Activated T-cell treated with anti-CD3 and anti-CD28 coated beads, Interleukin-2, amount 50 U/mL, for 48 hours (primary cell): ENCODE results near the gene FBLN2.

Experiments
- DNase-seq, 2 experiments: peaks; one replicate each; pipeline ENCODE4 v3.0.0-alpha.2; 2020

Gene FBLN2

DNA sequence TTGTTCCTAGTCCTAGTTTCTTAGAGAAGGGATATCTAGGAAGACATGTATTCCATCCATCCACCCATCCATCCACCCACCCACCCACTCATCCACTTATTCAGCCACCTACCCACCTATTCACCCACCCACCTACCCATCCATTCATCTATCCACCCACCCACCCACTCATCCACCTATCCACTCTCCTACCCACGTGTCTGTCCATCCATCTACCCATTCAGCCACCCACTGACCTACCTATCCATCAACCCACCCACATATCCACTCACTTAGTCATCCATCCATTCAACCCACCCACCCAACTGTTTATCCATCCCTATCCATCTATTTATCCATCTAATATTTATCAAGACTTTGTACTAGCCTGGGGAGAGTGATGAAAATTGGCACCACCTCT lies 120.5 kb downstream of the FBLN2 start:
- DNase-seq, result no peak

DNA sequence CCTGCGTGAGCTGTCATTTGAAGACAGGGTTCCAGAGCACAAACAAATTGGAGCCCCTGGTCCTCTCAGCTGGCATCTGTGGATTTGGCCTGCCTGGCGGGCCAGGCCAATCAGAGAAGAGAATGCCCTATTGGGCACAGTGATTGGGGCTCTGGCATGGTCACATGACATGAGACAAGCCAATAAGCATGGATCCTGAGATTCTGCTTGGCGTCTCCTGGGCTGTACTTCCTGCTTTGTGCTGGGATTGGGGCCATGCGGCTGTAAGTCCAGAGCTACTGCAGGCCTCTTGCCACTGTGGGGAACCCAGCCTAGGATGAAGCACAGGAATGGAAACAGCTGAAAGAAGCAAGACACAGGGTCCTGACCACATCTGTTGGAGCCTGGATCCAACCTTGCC lies 121.4 kb downstream of the FBLN2 start:
- no peak for DNase-seq

DNA sequence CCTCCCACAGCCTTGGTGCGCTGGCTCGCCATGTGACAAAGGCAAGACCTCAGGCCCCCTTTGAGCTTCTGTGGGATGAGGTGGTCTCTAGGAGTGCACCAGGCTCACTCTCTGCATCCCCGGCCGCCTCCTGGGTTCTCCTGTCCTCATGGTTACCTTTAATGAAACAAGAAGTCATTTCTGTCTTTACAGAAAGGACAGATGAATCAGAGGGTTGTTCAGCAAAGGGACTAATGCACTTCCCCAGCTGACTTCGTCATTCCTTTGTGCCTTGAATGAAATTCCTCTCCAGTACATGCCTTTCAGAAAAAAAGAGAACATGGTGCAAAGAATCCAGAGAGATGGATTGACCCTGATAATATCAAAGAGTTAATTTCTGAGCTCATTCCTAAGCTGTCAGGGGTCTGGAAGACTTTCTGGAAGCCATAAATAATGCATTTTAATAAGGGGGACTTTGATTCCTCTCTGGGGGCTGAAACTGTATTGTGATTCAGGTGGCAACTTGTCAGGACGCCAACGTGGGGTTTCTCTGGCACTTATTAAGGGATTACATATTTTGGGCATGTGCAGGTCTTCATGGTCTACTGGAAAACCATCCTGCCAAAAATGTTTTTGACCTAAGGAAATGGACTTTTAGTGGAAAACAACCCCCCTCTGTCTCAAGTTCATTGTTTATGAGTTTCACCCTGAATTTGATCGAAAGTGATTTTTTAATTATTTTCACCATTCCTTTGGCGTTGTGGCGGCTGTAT lies 122.7 kb downstream of the FBLN2 start:
- DNase-seq, result no peak

DNA sequence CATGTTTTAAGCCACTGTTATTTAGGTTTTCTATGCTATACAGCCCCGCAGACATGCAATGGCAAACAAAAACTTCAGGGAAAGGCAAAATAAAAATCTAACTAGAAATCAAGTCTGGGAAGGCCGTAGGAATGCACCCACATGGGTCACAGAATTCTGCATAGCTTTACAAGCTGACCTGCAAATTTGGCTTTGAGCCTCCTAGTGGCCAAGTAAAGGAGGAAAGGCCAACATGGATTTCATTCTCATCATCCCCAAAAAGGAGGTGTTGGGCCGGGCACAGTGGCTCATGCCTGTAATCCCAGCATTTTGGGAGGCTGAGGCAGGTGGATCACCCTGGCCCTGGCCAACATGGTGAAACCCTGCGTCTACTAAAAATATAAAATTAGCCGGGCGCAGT lies 124.3 kb downstream of the FBLN2 start:
- no peak for DNase-seq

DNA sequence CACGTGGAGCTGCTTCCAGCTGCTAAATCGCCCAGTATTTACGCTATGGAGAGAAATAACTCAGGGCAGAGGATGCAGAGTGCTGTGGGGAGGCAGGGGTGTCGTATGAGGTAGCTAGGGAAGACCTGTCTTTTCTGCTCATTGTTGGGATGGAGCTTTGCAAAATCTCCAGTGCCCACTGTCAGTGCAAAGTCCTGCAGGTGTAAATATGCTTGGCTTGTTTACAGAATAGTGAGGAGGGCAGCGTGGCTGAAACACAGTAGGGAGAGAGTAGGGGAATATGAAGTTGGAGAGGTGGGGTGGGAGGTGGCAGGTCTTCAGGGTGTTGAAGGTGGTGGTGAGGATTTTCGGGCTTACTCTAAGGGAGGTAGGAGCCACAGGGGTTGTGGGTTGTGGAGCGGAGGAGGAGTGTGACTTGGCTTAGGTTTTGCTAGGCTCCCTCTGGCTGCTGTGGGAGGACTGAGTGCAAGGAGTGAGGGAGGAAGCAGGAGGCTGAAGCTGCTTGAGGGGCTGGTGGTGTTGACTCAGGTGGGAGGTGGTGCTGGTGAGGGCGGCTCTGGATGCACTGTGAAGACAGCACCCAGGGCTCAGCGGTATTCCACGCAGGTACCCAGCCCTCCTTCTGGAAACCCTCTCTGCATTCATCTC lies 125.7 kb downstream of the FBLN2 start:
- DNase-seq, result no peak

DNA sequence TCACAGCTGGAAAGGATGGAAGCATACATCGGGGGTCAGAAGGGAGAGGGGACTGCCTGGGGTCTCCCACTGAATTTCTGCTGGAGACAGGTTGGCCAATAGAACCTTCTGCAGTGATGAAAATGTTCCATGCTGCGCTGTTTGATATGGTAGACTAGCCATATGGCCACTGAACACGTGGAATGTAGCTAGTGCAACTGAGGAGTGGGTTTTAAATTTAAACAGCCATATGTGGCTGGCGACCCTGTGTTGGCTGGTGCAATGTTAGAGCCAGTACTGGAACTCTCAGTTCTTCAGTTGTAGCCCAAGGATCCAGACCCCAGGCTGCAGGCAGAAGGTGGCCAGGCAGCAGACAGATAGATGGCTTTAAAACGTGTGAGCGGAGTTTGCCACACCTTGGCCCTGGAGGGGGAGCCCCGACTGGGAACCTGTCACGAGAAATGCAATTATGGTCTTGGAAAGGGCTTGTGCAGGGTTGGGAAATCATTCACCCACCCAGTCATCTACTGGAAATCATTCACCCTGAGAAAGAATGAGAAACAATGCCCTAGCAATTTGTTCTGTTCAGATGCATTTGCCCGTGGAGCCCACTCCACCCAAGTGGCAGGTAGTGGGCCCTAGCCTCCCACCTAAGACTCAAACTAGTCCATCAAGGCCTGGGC lies 127.6 kb downstream of the FBLN2 start:
- no peak for DNase-seq

DNA sequence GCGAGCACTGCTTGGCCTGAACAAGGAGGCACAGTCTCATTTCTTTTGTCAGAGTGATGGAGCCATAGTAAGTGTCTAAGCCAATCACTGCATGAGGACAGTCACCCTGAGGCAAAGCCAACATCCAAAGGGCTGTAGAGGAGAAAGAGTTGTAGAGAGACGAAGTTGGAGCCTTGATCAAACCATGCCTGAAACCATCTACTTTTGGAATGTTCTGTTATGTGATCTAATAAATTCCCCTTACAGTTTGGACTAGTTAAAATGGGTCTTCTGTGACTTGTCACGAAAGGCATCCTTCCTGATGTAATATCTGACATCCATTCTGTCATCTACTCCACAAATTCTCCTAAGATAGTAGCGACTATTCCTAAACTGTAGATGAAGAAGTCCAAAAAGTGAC lies 128.3 kb downstream of the FBLN2 start:
- no peak for DNase-seq

DNA sequence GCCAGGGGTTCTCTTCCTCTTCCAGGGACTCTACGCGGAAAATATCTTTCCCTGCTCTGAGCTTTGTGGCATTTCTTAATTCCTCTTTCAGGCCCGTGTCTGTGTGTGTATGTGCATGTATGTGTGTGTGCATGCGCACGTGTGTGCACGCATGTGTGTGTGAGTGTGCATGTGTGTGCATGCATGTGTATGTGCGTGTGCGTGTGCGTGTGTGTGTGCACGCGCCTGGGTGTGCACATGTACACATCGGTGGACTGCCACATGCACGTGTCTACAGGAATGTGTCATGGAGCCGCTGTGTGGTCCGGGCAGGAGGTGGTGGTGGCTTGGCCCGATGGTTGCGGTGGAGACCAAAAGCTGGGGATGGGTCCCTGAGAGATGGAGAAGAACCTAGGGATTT lies 133.0 kb downstream of the FBLN2 start:
- no peak for DNase-seq

DNA sequence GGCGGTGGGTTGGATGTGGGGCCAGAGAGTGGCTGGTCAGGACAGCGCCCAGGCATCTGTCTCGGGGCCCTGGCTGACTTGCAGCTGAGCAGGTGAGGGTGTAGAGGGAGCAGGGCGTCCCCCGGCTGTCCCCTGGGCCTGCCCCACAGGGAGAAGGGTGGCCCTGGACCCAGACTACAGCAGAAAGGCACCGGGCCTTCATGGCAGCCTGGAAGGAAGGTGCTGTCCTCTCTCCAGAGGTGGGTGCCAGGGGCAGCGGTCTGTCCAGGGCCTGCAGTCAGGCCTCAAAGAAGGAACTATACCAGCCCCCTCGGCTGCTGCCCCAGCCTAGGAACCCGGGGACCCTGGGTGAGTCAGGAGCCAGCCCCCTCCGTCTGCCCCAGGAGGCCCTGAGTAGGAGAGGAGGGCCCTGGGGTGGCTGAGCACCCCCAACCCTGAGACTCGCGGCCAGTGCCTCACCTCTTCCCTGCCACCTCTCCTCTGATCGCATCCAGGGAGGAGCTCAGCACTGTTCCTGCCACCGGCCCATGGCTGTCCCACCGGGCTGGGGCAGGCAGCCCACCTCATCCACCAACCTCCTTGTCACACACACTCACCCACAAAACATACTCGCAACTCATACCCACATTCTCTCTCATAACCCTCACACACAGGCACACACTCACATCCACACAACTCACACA lies 133.5 kb downstream of the FBLN2 start:
- no peak for DNase-seq

DNA sequence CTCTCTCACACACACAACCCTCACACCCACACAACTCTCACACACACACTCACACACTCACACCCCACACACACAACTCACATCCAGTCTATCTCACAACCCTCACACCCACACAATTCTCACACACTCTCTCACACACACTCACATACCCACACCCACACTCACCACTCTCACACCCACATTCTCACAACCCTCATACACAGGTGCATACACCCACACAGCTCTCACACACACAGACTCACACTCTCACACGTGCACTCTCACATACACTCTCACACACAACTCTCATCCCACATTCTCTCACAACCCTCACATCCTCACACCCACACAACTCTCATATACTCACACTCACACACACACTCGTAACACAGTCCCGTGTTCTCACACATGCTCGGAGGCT lies 134.4 kb downstream of the FBLN2 start:
- no peak for DNase-seq

DNA sequence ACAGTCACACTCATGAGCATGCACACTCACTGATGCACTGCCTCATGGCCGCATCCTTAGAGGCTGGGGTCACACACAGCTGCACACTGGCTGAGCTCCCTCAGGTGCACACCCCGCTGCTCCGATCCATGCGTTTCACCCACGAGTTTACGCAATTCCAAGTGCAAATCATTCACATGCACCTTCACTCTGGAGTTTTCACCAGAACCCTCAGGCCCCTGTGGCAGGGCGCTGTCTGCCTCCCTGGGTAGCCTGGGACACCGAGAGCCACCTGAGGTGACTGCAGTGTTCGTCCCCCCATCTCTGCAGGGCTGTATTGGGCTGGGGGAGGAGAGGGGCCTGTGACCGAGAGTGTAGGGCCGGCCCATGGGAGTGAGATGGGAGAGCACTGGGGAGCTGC lies 134.8 kb downstream of the FBLN2 start:
- no peak for DNase-seq

DNA sequence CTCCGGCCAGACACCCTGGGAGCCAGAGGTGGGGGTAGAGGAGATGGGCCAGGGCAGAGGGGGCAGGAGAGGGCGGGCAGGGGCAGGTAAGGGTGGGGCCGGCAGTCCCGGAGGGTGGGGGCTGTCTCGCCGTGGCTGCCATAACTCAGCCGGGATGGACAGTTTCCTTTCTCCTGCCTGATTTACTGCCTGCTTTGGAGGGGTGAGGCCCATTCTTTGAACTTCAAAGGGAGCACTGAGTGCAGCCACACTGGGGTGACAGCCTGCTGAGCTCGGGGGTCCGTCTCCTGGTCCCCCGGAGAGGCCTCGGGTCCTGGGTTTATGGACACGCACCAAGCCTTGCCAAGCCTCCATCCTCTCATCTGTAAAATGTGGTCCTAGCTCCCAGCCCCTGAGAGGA lies 135.4 kb downstream of the FBLN2 start:
- no peak for DNase-seq

DNA sequence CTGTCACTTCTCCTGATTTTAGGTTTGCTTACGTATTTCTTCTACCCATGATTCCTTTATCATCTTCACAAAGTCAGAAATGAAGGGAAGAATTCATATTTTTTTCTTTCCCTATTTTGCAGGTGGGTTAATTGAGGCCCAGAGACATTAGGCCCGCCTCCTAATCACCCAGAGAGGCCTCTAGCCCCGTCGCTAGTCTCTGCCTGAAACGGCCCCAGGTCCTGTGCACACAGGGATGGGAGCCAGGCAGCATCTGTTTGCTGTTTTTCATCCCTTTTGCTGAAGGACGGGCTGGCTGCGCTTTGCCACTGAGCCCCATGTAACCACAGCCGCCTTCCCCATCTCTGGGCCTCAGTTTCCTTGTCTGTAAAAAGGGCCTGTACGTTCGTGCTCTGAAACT lies 135.9 kb downstream of the FBLN2 start:
- no peak for DNase-seq

DNA sequence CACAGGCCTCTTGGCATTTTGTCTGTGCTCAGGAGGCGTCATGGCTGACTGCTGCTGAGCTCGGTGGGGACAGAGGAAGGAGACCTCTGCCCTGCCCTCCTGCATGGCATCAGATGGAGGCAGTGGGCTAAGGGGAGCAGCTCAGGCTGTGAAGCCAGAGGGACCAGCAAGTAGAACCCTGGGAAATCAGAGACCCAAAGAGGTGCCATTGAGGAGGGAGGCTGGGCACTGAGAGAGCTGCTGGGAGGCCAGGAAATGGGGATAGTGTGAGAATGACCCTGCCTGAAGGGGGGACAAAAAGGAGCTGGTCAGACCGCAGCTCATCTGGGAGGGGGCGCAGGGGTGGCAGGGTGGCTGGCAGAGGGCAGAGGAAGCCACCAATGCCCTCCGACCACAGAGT lies 136.8 kb downstream of the FBLN2 start:
- no peak for DNase-seq

DNA sequence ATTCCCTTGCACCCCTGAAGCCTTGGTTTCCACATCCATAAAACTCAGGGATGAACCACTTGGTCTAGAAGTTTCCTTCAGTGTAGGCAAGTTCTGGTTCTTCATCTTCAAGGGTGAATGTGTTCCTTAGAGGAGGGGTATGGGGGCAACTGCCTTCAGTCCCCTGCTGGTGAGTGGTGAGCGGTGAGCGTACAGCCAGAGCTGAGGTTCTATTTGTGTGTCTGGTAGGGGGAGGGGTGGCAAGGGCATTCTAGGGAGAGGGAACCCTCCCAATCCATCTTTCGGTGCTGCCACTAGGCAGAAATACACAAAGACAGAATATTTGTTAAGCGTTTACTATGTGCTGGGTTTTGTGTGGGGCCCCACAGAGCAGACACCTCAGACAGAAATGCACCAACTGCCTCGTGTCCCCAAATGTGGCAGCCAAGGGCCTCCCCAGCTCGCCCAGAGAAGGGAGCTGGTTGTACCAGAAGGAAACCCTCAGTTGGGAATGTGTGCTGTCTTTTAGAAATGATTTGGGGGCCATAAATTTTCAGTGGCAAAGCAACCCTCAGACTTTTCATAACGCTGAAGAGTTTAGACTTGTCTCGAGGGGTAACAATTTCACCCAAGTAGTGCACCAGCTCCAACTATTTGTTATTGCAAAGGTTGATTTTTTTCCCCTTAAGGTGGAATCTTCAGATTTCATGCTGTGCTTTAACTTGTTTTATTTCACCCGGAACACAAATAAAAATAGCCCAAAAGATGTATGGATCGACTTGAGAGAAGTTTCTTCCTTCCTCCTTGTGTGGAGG lies 137.6 kb downstream of the FBLN2 start:
- no peak for DNase-seq

DNA sequence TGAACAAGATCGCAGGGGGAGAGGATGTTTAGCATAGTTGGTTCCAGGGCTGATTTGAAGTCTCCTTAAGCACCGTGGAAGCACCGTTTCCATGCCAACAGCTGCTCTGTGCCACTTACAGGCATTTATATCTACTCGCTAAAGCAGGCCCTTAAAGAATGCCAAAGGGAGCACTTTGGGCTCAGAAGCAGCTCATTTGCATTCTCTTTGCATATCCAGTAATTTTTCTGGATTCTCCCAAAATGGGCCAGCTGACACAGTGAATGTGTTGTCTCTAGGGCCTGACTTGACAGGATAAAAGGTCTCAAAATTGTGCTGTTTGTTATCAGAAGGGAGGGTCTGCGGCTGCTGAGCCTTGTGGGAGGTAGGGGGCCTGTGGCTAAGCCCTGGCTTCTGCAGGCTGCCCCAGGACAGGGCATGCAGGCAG lies 138.6 kb downstream of the FBLN2 start:
- no peak for DNase-seq
